Suprapubic skin (tissue), 4 donors: ENCODE measurements around the gene TSPEAR. TPM values are rescaled to one million over a fixed set of nuclear protein-coding genes. Genes with fewer than 3 reads are reported as not detected.
"Not testable (repeated sequence)": the region's sequence is repeated elsewhere in the genome, so short reads cannot be mapped to it uniquely, and the experiment has no call there.

ENCODE experiments used
- DNase-seq, 2 donors: peaks; one replicate each; pipeline ENCODE4 v3.0.0-alpha.2; 2019; ENCODE audit warnings: low spot score in 2 of 2
- H3K27ac ChIP-seq: fragments of 200-600 bp; sonication (generic); one replicate; pipeline ENCODE4 v1.5.1; 2019
- H3K27me3 ChIP-seq: fragments of 200-600 bp; sonication (generic); one replicate; pipeline ENCODE4 v1.5.1; 2019
- H3K36me3 ChIP-seq: fragments of 200-600 bp; sonication (generic); one replicate; pipeline ENCODE4 v1.5.1; 2019
- H3K4me1 ChIP-seq: fragments of 200-600 bp; sonication (generic); one replicate; pipeline ENCODE4 v1.5.1; 2019
- H3K4me3 ChIP-seq: fragments of 200-600 bp; sonication (generic); one replicate; pipeline ENCODE4 v1.5.1; 2019; ENCODE audit warnings: mild to moderate bottlenecking
- H3K9me3 ChIP-seq: fragments of 200-600 bp; sonication (generic); one replicate; pipeline ENCODE4 v1.5.1; 2019
- EP300 ChIP-seq: sonication (generic); formaldehyde crosslinking; IDR thresholded peaks from one replicate; pipeline ENCODE4 v1.6.1; 2017; ENCODE audit warnings: antibody characterized with exemption
- POLR2A ChIP-seq, 2 donors: fragments of 450-650 bp; IDR thresholded peaks; one replicate each; pipeline ENCODE4 v1.6.1; 2017; ENCODE audit warnings: antibody characterized with exemption in 2 of 2, mild to moderate bottlenecking in 2 of 2, moderate library complexity in 2 of 2
- POLR2AphosphoS5 ChIP-seq, 3 donors: sonication (generic); formaldehyde crosslinking; IDR thresholded peaks; one replicate each; pipeline ENCODE4 v1.6.1; 2017; ENCODE audit warnings: antibody characterized with exemption in 3 of 3
- WGBS: methylation state at CpG from one replicate; pipeline ENCODE4 v1.1.5; 2018; 5-methylcytosine and 5-hydroxymethylcytosine counted together
- total RNA-seq, 4 donors: library from RNA; depleted of rRNA; stranded (reverse); fragments of >200 nt; gene quantifications; one replicate each; pipeline ENCODE4 v1.1.0, GENCODE V29; 2016
- TF ChIP-seq, protein P1 (sequence below), 2 donors: fragments of 200-600 bp in 1 of 2; fragments of 450-650 bp in 1 of 2; sonication (generic) in 1 of 2; IDR thresholded peaks; one replicate each; pipeline ENCODE4 v1.5.1; 2016 to 2019; ENCODE audit warnings: antibody characterized with exemption in 2 of 2, mild to moderate bottlenecking in 1 of 2, moderate library complexity in 1 of 2

The TSPEAR gene
- total RNA-seq, 4 donors from 2014 or later, result 0.21 to 0.59 (median 0.32) TPM; not detected in 1

DNA sequence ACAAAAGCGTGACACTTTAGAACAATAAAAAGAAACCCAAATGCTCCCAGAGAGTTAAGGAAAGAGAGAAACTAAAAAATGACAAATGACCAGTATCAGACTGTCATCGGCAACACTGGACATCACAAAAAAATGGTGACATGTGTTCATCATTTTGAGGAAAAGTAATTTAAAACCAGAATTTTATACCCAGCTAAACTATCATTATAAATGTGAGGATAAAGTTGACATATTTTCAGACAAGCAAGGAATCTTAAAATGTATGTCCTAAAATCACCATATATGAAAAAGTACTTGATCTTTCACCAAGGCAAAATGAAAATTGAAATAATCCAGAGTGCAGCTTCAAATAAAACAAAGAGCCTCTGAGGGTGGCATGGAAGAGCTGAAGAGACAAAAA is 66.5 kb downstream of the TSPEAR start:
- whole genome bisulfite sequencing, result 47% methylated on average over 2 of the region's 2 CpGs
- Histone ChIP-seq H3K27ac (no peak overlapping the region), H3K4me3 (no peak overlapping the region), H3K9me3 (no peaks in the 10 kb centered on the region), H3K4me1 (no peaks in the 10 kb centered on the region), H3K27me3 (peaks cover 32% of the 10 kb centered on the region), H3K36me3 (no peaks in the 10 kb centered on the region)
- TF ChIP-seq POLR2A (IDR thresholded peaks at IDR 0.05) (no peak), EP300 (no peak), POLR2AphosphoS5 (IDR thresholded peaks at IDR 0.05) (no peak)
- TF ChIP-seq, protein P1, sequence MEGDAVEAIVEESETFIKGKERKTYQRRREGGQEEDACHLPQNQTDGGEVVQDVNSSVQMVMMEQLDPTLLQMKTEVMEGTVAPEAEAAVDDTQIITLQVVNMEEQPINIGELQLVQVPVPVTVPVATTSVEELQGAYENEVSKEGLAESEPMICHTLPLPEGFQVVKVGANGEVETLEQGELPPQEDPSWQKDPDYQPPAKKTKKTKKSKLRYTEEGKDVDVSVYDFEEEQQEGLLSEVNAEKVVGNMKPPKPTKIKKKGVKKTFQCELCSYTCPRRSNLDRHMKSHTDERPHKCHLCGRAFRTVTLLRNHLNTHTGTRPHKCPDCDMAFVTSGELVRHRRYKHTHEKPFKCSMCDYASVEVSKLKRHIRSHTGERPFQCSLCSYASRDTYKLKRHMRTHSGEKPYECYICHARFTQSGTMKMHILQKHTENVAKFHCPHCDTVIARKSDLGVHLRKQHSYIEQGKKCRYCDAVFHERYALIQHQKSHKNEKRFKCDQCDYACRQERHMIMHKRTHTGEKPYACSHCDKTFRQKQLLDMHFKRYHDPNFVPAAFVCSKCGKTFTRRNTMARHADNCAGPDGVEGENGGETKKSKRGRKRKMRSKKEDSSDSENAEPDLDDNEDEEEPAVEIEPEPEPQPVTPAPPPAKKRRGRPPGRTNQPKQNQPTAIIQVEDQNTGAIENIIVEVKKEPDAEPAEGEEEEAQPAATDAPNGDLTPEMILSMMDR (IDR thresholded peaks at IDR 0.05), result no peak
- no peak for DNase-seq

GRCh38 chr21:44643741-44644310 is 67.5 kb downstream of the TSPEAR start:
- Histone ChIP-seq H3K4me1 (no peaks in the 10 kb centered on the region), H3K4me3 (no peak overlapping the region), H3K9me3 (no peaks in the 10 kb centered on the region), H3K27ac (no peak overlapping the region), H3K27me3 (peaks cover 30% of the 10 kb centered on the region), H3K36me3 (no peaks in the 10 kb centered on the region)
- no peak for TF ChIP-seq EP300
- TF ChIP-seq, protein P1 (IDR thresholded peaks at IDR 0.05), result no peak
- no peak for TF ChIP-seq POLR2A (IDR thresholded peaks at IDR 0.05)
- TF ChIP-seq POLR2AphosphoS5 (IDR thresholded peaks at IDR 0.05), result no peak
- 65% methylated on average over 14 of the region's 14 CpGs for WGBS
- no peak for DNase-seq

- 91% methylated on average over 5 of the region's 5 CpGs for WGBS
- Histone ChIP-seq H3K9me3 (no peaks in the 10 kb centered on the region), H3K27ac (no peak overlapping the region), H3K27me3 (peaks cover 25% of the 10 kb centered on the region), H3K4me1 (no peaks in the 10 kb centered on the region), H3K36me3 (no peaks in the 10 kb centered on the region), H3K4me3 (no peak overlapping the region)
- TF ChIP-seq EP300 (no peak), POLR2AphosphoS5 (IDR thresholded peaks at IDR 0.05) (no peak)
- peak in 1 of 2 donors; percentile 25 for DNase-seq
Observed at GRCh38 chr21:44640761-44641160, 70.6 kb downstream of the TSPEAR start.

- Histone ChIP-seq H3K9me3 (no peaks in the 10 kb centered on the region), H3K27ac (no peak overlapping the region), H3K4me1 (no peaks in the 10 kb centered on the region), H3K4me3 (no peak overlapping the region), H3K27me3 (peaks cover 25% of the 10 kb centered on the region), H3K36me3 (no peaks in the 10 kb centered on the region)
- TF ChIP-seq POLR2A (IDR thresholded peaks at IDR 0.05) (no peak), POLR2AphosphoS5 (IDR thresholded peaks at IDR 0.05) (no peak), EP300 (no peak)
- TF ChIP-seq, protein P1 (IDR thresholded peaks at IDR 0.05), result no peak
- DNase-seq, result no peak
- 87% methylated on average over 4 of the region's 12 CpGs for WGBS
Observed at GRCh38 chr21:44639331-44639655, 72.1 kb downstream of the TSPEAR start.

DNA sequence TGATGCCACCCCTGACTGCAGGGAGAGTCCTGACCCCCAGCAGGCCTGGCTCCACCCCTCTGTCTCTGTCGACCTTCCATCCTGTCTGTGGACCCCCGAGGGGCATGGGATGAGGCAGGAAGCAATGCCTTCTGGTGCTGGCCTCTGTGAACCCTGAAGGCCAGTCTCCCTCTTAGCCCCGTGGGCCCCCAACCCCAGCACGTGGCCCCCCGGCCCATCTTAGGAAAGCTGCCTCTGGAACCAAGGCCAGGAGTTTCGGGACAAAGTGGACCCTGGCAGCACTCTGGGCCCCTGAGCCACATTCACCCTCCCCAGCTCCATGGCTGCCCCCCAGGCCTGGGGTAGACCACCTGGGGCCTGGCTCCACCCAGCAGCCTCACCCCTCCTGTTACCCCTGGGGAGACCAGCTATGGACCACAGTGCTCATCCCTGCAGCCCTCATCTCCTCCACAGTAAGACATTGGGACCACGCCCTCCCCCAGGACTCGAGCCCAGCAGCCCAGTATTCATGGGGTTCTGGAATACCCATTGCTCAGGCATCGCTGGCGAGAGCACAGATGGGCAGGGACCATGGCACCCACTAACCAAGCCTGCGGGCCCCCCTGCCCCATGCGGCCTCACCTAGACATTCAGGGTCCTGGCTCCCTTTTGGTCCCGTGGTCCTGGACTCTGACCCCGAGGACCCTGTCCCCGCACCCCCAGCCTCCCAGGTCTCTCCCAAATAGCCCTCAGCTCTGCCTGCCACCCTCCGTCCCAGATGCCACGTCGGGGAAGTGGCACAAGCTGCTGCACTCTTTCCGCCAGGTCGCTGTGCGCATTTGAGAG is 72.7 kb downstream of the TSPEAR start:
- not testable (repeated sequence) for H3K4me3 ChIP-seq, DNase-seq, H3K9me3 ChIP-seq, H3K27ac ChIP-seq, H3K4me1 ChIP-seq, H3K36me3 ChIP-seq
- peaks cover 25% of the 10 kb centered on the region for H3K27me3 ChIP-seq
- WGBS, result 95% methylated on average over 10 of the region's 21 CpGs

DNA sequence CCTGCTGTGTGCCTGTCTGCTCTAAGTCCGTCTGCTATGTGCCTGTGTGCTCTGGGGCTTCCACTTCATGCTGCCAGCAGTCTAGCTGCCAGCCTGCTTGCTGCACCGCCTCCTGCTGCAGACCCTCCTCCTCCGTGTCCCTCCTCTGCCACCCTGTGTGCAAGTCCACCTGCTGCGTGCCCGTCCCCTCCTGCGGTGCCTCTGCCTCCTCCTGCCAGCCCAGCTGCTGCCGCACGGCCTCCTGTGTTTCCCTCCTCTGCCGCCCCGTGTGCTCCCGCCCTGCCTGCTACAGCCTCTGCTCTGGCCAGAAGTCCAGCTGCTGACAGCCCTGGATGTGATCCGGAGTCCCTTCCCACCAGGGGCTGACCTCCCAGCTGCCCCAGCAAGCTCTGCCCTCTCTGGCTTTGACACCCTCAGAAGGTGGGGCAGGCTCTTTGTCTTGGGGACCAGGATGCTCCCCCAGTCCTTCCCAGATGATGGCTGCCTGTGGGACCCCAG is 73.5 kb downstream of the TSPEAR start:
- not testable (repeated sequence) for H3K4me1 ChIP-seq, H3K9me3 ChIP-seq, H3K4me3 ChIP-seq, H3K27ac ChIP-seq, H3K36me3 ChIP-seq, DNase-seq
- WGBS, result 87% methylated on average over 10 of the region's 12 CpGs
- H3K27me3 ChIP-seq, result peaks cover 25% of the 10 kb centered on the region
